Duodenal mucosa (tissue), 2 donors: ENCODE measurements around the gene TSPAN12.
A peak's percentile ranks its signal among the peaks of the same experiment; 100 is the strongest.

Source experiments
- H3K27ac ChIP-seq: one replicate; pipeline ENCODE4 v1.7.0; 2013; ENCODE audit warnings: low read depth, low read length
- H3K27me3 ChIP-seq, 2 donors: one replicate each; pipeline ENCODE4 v1.7.0; 2013; ENCODE audit warnings: low read length in 2 of 2, control low read depth in 1 of 2; ENCODE audit not compliant: insufficient read depth in 2 of 2, control insufficient read depth in 1 of 2
- H3K36me3 ChIP-seq, 2 donors: one replicate each; pipeline ENCODE4 v1.7.0; 2013; ENCODE audit warnings: low read length in 2 of 2, control low read depth in 1 of 2; ENCODE audit not compliant: insufficient read depth in 2 of 2, control insufficient read depth in 1 of 2
- H3K4me1 ChIP-seq, 2 donors: one replicate each; pipeline ENCODE4 v1.7.0; 2013; ENCODE audit warnings: low read length in 2 of 2, control low read depth in 1 of 2; ENCODE audit not compliant: insufficient read depth in 2 of 2, control insufficient read depth in 1 of 2
- H3K4me3 ChIP-seq, 2 donors: one replicate each; pipeline ENCODE4 v1.7.0; 2013; ENCODE audit warnings: low read length in 2 of 2, low read depth in 1 of 2
- H3K9ac ChIP-seq, 2 donors: one replicate each; pipeline ENCODE4 v1.7.0; 2013; ENCODE audit warnings: low read length in 2 of 2, low read depth in 1 of 2
- H3K9me3 ChIP-seq, 2 donors: one replicate each; pipeline ENCODE4 v1.7.0; 2013; ENCODE audit warnings: low read length in 2 of 2, control low read depth in 1 of 2; ENCODE audit not compliant: control insufficient read depth in 1 of 2

Gene TSPAN12

GRCh38 chr7:120867932-120868331, 10.0 kb upstream of the TSPAN12 start:
- Histone ChIP-seq H3K36me3 (no peaks in the 10 kb centered on the region), H3K27ac (no peak overlapping the region), H3K9me3 (no peaks in the 10 kb centered on the region), H3K4me3 (no peak overlapping the region), H3K9ac (no peak overlapping the region), H3K27me3 (no peaks in the 10 kb centered on the region), H3K4me1 (no peaks in the 10 kb centered on the region)

- H3K4me1 ChIP-seq: no peaks in the 10 kb centered on the region
- H3K36me3 ChIP-seq: no peaks in the 10 kb centered on the region
- H3K4me3 ChIP-seq: no peak overlapping the region
- H3K27ac ChIP-seq: no peak overlapping the region
- H3K27me3 ChIP-seq: no peaks in the 10 kb centered on the region
- no peaks in the 10 kb centered on the region for H3K9me3 ChIP-seq
- H3K9ac ChIP-seq: no peak overlapping the region
Measured at GRCh38 chr7:120865191-120865981, 7.4 kb upstream of the TSPAN12 start.

GRCh38 chr7:120864141-120864900, 6.4 kb upstream of the TSPAN12 start:
- no peaks in the 10 kb centered on the region for H3K36me3 ChIP-seq
- H3K27me3 ChIP-seq: no peaks in the 10 kb centered on the region
- peaks cover 0 to 1% of the 10 kb centered on the region in 2 donors for H3K4me1 ChIP-seq
- no peaks in the 10 kb centered on the region for H3K9me3 ChIP-seq
- no peak overlapping the region for H3K27ac ChIP-seq
- H3K4me3 ChIP-seq: no peak overlapping the region
- no peak overlapping the region for H3K9ac ChIP-seq

GRCh38 chr7:120862987-120863590, 5.1 kb upstream of the TSPAN12 start:
- Histone ChIP-seq H3K27ac (no peak overlapping the region), H3K27me3 (no peaks in the 10 kb centered on the region), H3K4me3 (no peak overlapping the region), H3K36me3 (no peaks in the 10 kb centered on the region), H3K9me3 (no peaks in the 10 kb centered on the region), H3K9ac (no peak overlapping the region), H3K4me1 (peaks cover 6 to 11% of the 10 kb centered on the region in 2 donors)

GRCh38 chr7:120860156-120860555, 2.2 kb upstream of the TSPAN12 start:
- Histone ChIP-seq H3K36me3 (no peaks in the 10 kb centered on the region), H3K4me1 (peaks cover 11 to 16% of the 10 kb centered on the region in 2 donors), H3K27me3 (no peaks in the 10 kb centered on the region), H3K27ac (no peak overlapping the region), H3K9me3 (no peaks in the 10 kb centered on the region), H3K4me3 (no peak overlapping the region), H3K9ac (no peak overlapping the region)

GRCh38 chr7:120859459-120859858, 1.5 kb upstream of the TSPAN12 start:
- no peak overlapping the region for H3K27ac ChIP-seq

GRCh38 chr7:120856621-120857352, 1.2 kb downstream of the TSPAN12 start:
- peak overlapping the region; percentile 84 to 87 for H3K4me3 ChIP-seq
- H3K27ac ChIP-seq: no peak overlapping the region
- no peaks in the 10 kb centered on the region for H3K27me3 ChIP-seq
- H3K9ac ChIP-seq: peak overlapping the region; percentile 57 to 75
- H3K36me3 ChIP-seq: no peaks in the 10 kb centered on the region
- H3K4me1 ChIP-seq: peaks cover 11 to 16% of the 10 kb centered on the region in 2 donors
- H3K9me3 ChIP-seq: no peaks in the 10 kb centered on the region

More at GRCh38 chr7:120859459-120859858, 1.5 kb upstream of the TSPAN12 start:
- Histone ChIP-seq H3K27me3 (no peaks in the 10 kb centered on the region), H3K36me3 (no peaks in the 10 kb centered on the region), H3K9ac (no peak overlapping the region), H3K4me1 (peaks cover 11 to 16% of the 10 kb centered on the region in 2 donors), H3K4me3 (no peak overlapping the region), H3K9me3 (no peaks in the 10 kb centered on the region)

- peak overlapping the region; percentile 57 to 75 for H3K9ac ChIP-seq
- peaks cover 11 to 16% of the 10 kb centered on the region in 2 donors for H3K4me1 ChIP-seq
- no peak overlapping the region for H3K27ac ChIP-seq
- peak overlapping the region; percentile 84 to 87 for H3K4me3 ChIP-seq
- no peaks in the 10 kb centered on the region for H3K9me3 ChIP-seq
- no peaks in the 10 kb centered on the region for H3K36me3 ChIP-seq
- no peaks in the 10 kb centered on the region for H3K27me3 ChIP-seq
Measured at GRCh38 chr7:120856198-120856597, 1.7 kb downstream of the TSPAN12 start.

GRCh38 chr7:120852700-120853099, 5.2 kb downstream of the TSPAN12 start:
- Histone ChIP-seq H3K27me3 (no peaks in the 10 kb centered on the region), H3K9me3 (no peaks in the 10 kb centered on the region), H3K4me3 (no peak overlapping the region), H3K9ac (no peak overlapping the region), H3K36me3 (no peaks in the 10 kb centered on the region), H3K27ac (no peak overlapping the region), H3K4me1 (peaks cover 8 to 10% of the 10 kb centered on the region in 2 donors)
